HepG2 (cell line): ENCODE measurements around the gene BTAF1. TPM values are rescaled to one million over a fixed set of nuclear protein-coding genes. Genes with fewer than 3 reads are reported as not detected.

Experiments used
- BORCS8-MEF2B ChIP-seq: sonication (generic); formaldehyde crosslinking; IDR thresholded peaks from 2 replicates; pipeline ENCODE4 v1.8.0; 2022; ENCODE audit warnings: mild to moderate bottlenecking, missing genetic modification reagents
- PITX1 ChIP-seq: sonication (generic); formaldehyde crosslinking; IDR thresholded peaks from 2 replicates; pipeline ENCODE4 v1.5.1; 2020; ENCODE audit warnings: mild to moderate bottlenecking, missing genetic modification reagents
- PTBP1 ChIP-seq: fragments of 200-400 bp; formaldehyde crosslinking; IDR thresholded peaks from 2 replicates; pipeline ENCODE4 v1.6.1; 2018; ENCODE audit warnings: low read length, low read depth; ENCODE audit not compliant: poor library complexity, severe bottlenecking
- ZIK1 ChIP-seq: sonication (generic); formaldehyde crosslinking; IDR thresholded peaks from 2 replicates; pipeline ENCODE4 v1.5.0; 2020; ENCODE audit warnings: mild to moderate bottlenecking, low read depth, missing genetic modification reagents, borderline replicate concordance
- ZNF546 ChIP-seq: sonication (generic); formaldehyde crosslinking; conservative IDR thresholded peaks from 2 replicates; pipeline ENCODE4 v1.8.1; 2023; ENCODE audit warnings: mild to moderate bottlenecking, missing genetic modification reagents
- polyA plus RNA-seq, 8 experiments: library from polyadenylated mRNA; depleted of rRNA in 3 of 8; stranded (reverse) in 7 of 8; unstranded in 1 of 8; fragments of >200 nt; fragmentation: Illumina TruSeq in 4 of 8; extraction: Trizol in 4 of 8; gene quantifications; 2 replicates each; pipeline versions ENCODE4 v1.2.1 to v1.2.3, GENCODE V29; 2011 to 2016; ENCODE audit warnings: low read depth in 4 of 8, missing spikeins in 1 of 8, mixed read lengths in 1 of 8; ENCODE audit not compliant: insufficient read depth in 1 of 8
- total RNA-seq, 5 experiments: library from RNA; depleted of rRNA; stranded (reverse); fragments of >200 nt; fragmentation: Illumina TruSeq; extraction: Trizol; gene quantifications; 2 replicates each; pipeline ENCODE4 v1.2.3, GENCODE V29; 2016; ENCODE audit warnings: low read depth in 1 of 5
- TF ChIP-seq, protein P1 (sequence below): sonication (generic); formaldehyde crosslinking; IDR thresholded peaks from 2 replicates; pipeline ENCODE4 v1.5.1; 2020; ENCODE audit warnings: mild to moderate bottlenecking, missing genetic modification reagents, borderline replicate concordance
- TF ChIP-seq, protein P2 (sequence below): sonication (generic); formaldehyde crosslinking; IDR thresholded peaks from 2 replicates; pipeline ENCODE4 v1.8.0; 2022; ENCODE audit warnings: mild to moderate bottlenecking, missing genetic modification reagents
- TF ChIP-seq, protein P3 (sequence below): sonication (generic); formaldehyde crosslinking; IDR thresholded peaks from 2 replicates; pipeline ENCODE4 v1.4.0; 2020; ENCODE audit warnings: missing genetic modification reagents, borderline replicate concordance
- TF ChIP-seq, protein P4 (sequence below): IDR thresholded peaks from 2 replicates; pipeline ENCODE4 v1.6.1; 2016; ENCODE audit warnings: control low read depth
- TF ChIP-seq, protein P5 (sequence below): IDR thresholded peaks from 2 replicates; pipeline ENCODE4 v1.6.1; 2016
- TF ChIP-seq, protein P6 (sequence below): sonication (generic); formaldehyde crosslinking; IDR thresholded peaks from 2 replicates; pipeline ENCODE4 v1.5.1; 2020; ENCODE audit warnings: mild to moderate bottlenecking, missing genetic modification reagents
- TF ChIP-seq, protein P7 (sequence below): sonication (generic); formaldehyde crosslinking; IDR thresholded peaks from 2 replicates; pipeline ENCODE4 v1.8.1; 2023; ENCODE audit warnings: missing genetic modification reagents, mild to moderate bottlenecking, borderline replicate concordance

BTAF1 gene
- total and polyA plus RNA-seq, 2 of the 13 experiments (the other 11 are each of a cell fraction or from before 2014, with no cell fraction given), result 38.6 to 54.1 TPM

DNA sequence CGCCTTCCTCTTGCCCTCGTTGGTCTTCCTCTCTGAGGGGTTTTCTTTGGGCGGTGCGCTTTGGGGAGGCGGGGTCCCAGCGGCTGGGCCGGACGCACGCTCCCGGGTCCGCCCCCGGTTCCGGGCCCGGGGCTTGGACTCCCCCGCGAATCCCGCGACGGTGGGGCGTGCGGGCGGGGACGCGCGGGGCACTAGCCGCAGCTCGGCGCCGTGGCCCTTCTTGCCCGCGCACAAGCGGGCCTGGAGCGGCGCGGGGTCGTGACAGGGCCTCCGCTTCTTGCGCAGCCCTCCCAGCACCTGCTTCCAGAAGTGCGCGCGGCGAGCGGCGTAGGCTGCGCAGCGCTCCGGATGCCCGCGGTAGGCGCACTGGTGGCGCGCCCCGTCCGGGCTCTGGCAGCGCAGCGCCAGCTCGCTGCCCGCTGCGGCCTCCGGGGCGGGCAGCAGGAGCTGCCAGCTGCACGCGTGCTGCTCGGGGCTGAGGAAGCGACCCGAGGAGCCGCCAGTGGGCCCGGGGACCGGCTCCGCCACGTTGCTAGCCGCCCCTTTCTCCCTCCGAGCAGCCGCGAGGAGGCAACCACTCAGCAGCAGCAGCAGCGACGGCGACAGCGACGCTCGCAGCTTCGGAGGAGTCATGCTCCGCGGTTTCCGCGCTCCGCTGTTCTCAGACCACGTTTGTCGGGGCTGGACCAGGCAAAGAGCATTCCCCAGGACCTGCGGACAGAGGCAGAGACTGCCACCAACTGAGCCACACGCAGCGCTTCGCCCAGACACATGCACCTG is 15.0 kb upstream of the BTAF1 start (continued):
- TF ChIP-seq, protein P1, sequence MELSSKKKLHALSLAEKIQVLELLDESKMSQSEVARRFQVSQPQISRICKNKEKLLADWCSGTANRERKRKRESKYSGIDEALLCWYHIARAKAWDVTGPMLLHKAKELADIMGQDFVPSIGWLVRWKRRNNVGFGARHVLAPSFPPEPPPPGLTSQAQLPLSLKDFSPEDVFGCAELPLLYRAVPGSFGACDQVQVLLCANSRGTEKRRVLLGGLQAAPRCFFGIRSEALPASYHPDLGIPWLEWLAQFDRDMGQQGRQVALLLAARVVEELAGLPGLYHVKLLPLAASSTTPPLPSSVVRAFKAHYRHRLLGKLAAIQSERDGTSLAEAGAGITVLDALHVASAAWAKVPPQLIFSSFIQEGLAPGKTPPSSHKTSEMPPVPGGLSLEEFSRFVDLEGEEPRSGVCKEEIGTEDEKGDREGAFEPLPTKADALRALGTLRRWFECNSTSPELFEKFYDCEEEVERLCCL (CRISPR knock-in tag), result peak; percentile 47; the same call in 1 of the 2 replicates
- TF ChIP-seq ZNF546 (CRISPR knock-in tag) (peak; percentile 62; the same call in 1 of the 2 replicates), PTBP1 (no peak), PITX1 (CRISPR knock-in tag) (peak; percentile 59; the same call in 1 of the 2 replicates), BORCS8-MEF2B (CRISPR knock-in tag) (peak; percentile 83), ZIK1 (CRISPR knock-in tag) (peak; percentile 92; the same call in 1 of the 2 replicates)
- TF ChIP-seq, protein P2, sequence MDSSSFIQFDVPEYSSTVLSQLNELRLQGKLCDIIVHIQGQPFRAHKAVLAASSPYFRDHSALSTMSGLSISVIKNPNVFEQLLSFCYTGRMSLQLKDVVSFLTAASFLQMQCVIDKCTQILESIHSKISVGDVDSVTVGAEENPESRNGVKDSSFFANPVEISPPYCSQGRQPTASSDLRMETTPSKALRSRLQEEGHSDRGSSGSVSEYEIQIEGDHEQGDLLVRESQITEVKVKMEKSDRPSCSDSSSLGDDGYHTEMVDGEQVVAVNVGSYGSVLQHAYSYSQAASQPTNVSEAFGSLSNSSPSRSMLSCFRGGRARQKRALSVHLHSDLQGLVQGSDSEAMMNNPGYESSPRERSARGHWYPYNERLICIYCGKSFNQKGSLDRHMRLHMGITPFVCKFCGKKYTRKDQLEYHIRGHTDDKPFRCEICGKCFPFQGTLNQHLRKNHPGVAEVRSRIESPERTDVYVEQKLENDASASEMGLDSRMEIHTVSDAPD (CRISPR knock-in tag), result peak; percentile 68; the same call in 1 of the 2 replicates
- TF ChIP-seq, protein P3, sequence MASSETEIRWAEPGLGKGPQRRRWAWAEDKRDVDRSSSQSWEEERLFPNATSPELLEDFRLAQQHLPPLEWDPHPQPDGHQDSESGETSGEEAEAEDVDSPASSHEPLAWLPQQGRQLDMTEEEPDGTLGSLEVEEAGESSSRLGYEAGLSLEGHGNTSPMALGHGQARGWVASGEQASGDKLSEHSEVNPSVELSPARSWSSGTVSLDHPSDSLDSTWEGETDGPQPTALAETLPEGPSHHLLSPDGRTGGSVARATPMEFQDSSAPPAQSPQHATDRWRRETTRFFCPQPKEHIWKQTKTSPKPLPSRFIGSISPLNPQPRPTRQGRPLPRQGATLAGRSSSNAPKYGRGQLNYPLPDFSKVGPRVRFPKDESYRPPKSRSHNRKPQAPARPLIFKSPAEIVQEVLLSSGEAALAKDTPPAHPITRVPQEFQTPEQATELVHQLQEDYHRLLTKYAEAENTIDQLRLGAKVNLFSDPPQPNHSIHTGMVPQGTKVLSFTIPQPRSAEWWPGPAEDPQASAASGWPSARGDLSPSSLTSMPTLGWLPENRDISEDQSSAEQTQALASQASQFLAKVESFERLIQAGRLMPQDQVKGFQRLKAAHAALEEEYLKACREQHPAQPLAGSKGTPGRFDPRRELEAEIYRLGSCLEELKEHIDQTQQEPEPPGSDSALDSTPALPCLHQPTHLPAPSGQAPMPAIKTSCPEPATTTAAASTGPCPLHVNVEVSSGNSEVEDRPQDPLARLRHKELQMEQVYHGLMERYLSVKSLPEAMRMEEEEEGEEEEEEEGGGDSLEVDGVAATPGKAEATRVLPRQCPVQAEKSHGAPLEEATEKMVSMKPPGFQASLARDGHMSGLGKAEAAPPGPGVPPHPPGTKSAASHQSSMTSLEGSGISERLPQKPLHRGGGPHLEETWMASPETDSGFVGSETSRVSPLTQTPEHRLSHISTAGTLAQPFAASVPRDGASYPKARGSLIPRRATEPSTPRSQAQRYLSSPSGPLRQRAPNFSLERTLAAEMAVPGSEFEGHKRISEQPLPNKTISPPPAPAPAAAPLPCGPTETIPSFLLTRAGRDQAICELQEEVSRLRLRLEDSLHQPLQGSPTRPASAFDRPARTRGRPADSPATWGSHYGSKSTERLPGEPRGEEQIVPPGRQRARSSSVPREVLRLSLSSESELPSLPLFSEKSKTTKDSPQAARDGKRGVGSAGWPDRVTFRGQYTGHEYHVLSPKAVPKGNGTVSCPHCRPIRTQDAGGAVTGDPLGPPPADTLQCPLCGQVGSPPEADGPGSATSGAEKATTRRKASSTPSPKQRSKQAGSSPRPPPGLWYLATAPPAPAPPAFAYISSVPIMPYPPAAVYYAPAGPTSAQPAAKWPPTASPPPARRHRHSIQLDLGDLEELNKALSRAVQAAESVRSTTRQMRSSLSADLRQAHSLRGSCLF (CRISPR knock-in tag), result no peak
- TF ChIP-seq, protein P4, sequence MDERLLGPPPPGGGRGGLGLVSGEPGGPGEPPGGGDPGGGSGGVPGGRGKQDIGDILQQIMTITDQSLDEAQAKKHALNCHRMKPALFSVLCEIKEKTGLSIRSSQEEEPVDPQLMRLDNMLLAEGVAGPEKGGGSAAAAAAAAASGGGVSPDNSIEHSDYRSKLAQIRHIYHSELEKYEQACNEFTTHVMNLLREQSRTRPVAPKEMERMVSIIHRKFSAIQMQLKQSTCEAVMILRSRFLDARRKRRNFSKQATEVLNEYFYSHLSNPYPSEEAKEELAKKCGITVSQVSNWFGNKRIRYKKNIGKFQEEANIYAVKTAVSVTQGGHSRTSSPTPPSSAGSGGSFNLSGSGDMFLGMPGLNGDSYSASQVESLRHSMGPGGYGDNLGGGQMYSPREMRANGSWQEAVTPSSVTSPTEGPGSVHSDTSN, result no peak
- TF ChIP-seq, protein P5, sequence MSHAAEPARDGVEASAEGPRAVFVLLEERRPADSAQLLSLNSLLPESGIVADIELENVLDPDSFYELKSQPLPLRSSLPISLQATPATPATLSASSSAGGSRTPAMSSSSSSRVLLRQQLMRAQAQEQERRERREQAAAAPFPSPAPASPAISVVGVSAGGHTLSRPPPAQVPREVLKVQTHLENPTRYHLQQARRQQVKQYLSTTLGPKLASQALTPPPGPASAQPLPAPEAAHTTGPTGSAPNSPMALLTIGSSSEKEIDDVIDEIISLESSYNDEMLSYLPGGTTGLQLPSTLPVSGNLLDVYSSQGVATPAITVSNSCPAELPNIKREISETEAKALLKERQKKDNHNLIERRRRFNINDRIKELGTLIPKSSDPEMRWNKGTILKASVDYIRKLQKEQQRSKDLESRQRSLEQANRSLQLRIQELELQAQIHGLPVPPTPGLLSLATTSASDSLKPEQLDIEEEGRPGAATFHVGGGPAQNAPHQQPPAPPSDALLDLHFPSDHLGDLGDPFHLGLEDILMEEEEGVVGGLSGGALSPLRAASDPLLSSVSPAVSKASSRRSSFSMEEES (CRISPR knock-in tag), result peak; percentile 71; the same call in 1 of the 2 replicates
- TF ChIP-seq, protein P6, sequence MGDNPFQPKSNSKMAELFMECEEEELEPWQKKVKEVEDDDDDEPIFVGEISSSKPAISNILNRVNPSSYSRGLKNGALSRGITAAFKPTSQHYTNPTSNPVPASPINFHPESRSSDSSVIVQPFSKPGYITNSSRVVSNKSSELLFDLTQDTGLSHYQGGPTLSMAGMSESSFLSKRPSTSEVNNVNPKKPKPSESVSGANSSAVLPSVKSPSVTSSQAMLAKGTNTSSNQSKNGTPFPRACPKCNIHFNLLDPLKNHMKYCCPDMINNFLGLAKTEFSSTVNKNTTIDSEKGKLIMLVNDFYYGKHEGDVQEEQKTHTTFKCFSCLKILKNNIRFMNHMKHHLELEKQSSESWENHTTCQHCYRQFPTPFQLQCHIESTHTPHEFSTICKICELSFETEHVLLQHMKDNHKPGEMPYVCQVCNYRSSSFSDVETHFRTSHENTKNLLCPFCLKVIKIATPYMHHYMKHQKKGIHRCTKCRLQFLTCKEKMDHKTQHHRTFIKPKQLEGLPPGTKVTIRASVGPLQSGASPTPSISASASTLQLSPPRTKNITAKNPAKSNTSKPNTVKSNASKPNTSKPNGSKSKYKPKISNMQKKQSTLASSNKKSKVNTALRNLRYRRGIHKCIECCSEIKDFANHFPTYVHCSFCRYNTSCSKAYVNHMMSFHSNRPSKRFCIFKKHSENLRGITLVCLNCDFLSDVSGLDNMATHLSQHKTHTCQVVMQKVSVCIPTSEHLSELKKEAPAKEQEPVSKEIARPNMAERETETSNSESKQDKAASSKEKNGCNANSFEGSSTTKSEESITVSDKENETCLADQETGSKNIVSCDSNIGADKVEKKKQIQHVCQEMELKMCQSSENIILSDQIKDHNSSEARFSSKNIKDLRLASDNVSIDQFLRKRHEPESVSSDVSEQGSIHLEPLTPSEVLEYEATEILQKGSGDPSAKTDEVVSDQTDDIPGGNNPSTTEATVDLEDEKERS (CRISPR knock-in tag), result 0 out of 2 replicates have a peak, but pooled peaks have one; percentile 31
- TF ChIP-seq, protein P7, sequence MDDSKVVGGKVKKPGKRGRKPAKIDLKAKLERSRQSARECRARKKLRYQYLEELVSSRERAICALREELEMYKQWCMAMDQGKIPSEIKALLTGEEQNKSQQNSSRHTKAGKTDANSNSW (CRISPR knock-in tag), result peak; percentile 65; the same call in 1 of the 2 replicates
